LoVo (cell line): ENCODE measurements around the gene EFCAB7.
A peak's percentile ranks its signal among the peaks of the same experiment; 100 is the strongest.

Experiments used
- DNase-seq: peaks from one replicate; pipeline ENCODE4 v3.0.0-alpha.2; 2016; ENCODE audit warnings: low spot score

Gene EFCAB7

DNA sequence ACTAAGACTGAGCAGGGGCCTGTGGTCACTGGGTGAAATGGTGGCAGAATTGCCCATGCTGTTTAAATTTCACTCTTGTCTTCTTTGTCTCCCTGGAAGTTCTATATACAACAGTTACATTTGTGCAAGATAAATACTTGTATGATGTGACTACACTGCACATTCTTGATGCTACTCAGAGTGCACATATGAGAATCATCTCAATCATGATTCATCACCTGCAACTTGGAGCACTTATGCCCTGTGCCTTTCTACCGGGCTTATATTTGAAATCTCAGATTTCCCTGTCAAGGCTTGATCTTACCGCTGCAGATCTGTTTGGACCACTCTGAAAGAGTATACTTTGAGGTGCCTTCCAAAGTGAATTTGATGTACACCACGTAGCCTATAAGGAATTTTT is 80.5 kb downstream of the EFCAB7 start:
- no peak for DNase-seq

DNA sequence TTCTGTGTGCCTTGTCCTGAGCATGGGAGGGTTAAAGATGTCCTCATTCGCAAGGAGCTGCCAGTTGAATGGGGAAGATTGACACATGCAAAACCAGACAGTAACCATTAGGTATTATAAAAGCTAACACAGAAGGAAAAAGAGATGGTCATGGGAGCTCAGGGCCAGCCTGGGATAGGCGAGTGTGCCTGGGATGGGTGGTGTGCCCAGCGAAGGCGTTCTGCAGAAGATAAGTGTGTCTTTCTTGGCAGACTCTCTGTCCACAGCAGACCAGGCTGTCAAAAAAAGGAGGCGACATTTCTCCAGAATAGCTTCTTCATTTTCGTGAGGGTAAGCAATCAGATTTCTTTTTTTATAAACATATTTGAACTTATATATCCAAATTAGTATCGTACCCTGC is 84.0 kb downstream of the EFCAB7 start:
- no peak for DNase-seq

DNA sequence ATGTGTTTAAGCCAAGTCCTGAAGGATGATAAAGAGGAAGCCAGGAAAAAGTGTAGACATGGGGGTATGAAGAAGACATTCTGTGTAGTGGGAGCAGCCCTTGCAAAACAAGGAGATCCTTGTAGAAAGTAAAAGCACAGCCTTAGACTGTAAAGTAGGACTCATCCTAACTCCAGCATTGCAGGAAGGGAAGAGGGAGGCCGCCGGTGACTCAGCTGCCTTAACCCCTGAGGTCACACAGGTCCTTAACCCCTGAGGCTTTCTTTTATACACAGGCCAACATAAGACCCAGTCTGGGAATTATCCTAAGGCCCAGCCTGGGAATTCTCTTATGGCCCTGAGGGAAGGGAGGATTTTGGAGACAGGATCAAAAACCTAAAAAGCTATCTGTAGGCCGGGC is 87.9 kb downstream of the EFCAB7 start:
- DNase-seq: no peak

GRCh38 chr1:63612564-63612963 is 89.2 kb downstream of the EFCAB7 start:
- no peak for DNase-seq

GRCh38 chr1:63612971-63613370 is 89.6 kb downstream of the EFCAB7 start:
- no peak for DNase-seq

DNA sequence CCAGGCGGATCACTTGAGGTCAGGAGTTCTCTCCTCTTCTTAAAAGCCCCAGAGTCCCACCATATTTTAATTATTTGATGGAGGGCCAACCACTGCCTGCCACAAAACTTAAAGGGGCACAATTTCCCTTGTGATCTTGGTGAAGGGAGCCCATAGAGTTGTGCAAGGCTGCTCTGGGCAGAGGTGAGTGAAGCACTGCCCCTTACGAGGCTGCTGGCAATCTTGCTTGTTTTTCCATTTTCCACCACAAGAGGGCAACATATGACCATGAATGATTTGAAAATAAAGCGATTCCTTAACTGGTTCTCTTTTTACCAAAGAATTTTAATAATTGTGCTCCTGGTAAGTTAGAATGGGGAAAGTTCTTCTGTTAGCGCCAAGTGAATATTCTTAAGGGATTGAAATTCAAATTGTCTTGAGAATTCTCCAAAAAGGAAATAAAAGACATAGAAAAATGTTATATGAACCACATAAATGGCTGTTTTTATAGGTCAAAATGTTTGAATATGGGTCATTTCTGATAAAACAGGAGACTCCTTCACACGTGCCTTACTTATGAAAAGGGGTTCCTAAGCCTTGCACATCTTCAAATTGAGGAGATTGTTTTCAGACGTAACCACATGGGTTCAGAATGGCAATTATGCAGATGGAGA is 92.6 kb downstream of the EFCAB7 start:
- peak; percentile 56 for DNase-seq

GRCh38 chr1:63617450-63617849 is 94.1 kb downstream of the EFCAB7 start:
- no peak for DNase-seq

DNA sequence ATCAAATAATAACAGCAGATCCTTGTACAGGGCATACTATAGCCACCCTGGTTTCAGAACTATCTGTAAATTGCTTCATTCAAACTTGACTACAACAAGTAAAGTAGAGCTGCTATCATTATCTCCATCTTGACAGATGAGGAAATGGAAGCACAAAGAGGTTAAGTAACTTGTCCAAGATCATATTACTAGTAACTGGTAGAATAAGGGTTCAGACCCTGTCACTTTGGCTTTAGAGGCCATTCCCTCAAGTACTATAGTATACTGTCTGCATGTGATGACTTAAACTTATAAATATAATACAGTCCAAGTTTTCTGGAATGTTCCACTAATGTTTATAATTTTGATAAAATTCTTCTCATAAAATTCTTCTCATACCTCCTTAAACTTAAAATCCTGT is 94.7 kb downstream of the EFCAB7 start:
- no peak for DNase-seq

DNA sequence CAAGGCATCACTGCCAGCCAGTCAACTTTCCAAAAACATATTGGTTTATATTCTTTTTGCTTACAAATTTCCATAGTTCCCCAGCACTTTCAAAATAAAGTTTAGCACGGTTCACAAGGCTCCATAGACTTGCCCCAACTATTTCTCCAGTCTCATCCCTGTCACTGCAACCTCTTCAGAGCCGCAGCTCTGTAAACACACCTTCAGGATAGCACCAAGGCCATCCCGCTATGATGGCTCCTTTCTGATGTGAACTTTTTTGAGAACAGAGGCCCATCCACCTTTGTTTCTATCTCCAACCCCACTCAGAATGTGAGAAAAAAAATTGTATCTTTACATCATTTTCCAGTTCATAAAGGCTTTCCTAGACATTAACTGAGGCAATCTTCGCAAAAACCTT is 96.2 kb downstream of the EFCAB7 start:
- DNase-seq: no peak

DNA sequence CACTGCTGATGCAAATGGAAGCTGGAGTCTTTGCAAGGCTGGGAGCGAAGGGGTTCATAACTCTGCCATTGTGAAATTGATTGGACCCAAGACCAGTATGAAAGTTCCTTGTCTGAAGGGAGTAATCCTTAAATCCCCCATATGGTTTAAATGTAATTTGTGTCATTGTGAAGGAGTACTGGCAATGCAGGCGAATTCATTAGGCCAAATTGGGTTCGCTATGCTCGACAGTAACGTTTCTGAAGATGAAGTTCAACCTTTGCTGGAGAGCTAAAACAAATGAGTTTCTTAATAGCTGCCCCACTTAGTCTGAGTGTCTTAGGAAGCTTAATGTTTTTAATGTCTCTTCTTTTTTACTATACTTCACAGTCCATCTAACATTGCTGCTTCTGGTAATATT is 97.3 kb downstream of the EFCAB7 start:
- no peak for DNase-seq

DNA sequence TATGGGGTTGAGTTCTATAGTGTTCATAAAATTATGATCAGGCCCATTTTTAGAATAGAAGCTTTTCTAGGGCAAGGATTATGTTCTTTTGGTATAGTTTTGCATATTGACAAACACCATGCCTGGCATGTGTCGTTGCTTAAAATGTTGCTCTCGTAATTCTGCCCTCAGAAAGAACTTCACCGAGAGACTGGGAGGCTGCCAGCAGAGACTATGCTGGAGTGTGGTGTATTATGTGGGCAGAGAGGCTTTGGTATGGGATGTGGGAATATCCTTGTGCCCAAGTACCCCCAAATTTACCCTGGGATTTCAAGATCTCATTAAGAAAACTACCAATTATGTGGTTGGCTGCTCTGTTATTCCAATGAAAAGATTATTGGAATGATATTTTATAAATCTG is 97.8 kb downstream of the EFCAB7 start:
- no peak for DNase-seq

- no peak for DNase-seq
Observed at GRCh38 chr1:63621698-63622097, 98.4 kb downstream of the EFCAB7 start.
